D721Med (cell line): ENCODE data around the gene PEMT.

Experiments
- DNase-seq: peaks from one replicate; pipeline ENCODE4 v3.0.0; 2011; ENCODE audit warnings: low spot score; ENCODE audit not compliant: insufficient read length
- FAIRE-seq: peaks from 2 replicates; lab custom pipeline; 2011; peaks lifted over from hg19 to GRCh38; lab: Jason Lieb, UNC
- TF ChIP-seq, protein P1 (sequence below): IDR thresholded peaks from 2 replicates; pipeline ENCODE4 v1.5.1; 2012; ENCODE audit warnings: mild to moderate bottlenecking, control low read depth; ENCODE audit not compliant: insufficient read depth; ENCODE audit errors: missing control alignments

Gene PEMT

DNA sequence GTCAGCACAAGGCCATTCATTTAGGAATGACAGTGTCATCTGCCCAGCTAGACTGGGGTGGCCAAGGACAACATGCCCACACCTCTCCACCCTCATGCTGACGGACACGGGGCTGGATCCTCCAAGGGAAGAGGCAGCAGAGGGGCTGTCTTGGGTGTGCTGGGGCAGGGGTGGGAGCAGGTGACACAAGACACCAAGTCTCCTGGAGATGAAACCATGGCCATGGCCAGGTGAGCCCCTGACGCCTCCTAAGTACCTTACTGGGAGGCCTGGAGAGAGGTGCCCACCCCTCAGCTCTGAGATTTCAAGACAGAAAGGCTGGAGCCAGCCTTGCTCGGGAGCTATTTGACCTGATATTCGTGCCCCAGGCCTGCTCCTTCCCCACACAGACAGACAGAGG lies 86.4 kb downstream of the PEMT start:
- no peak for FAIRE-seq
- TF ChIP-seq, protein P1, sequence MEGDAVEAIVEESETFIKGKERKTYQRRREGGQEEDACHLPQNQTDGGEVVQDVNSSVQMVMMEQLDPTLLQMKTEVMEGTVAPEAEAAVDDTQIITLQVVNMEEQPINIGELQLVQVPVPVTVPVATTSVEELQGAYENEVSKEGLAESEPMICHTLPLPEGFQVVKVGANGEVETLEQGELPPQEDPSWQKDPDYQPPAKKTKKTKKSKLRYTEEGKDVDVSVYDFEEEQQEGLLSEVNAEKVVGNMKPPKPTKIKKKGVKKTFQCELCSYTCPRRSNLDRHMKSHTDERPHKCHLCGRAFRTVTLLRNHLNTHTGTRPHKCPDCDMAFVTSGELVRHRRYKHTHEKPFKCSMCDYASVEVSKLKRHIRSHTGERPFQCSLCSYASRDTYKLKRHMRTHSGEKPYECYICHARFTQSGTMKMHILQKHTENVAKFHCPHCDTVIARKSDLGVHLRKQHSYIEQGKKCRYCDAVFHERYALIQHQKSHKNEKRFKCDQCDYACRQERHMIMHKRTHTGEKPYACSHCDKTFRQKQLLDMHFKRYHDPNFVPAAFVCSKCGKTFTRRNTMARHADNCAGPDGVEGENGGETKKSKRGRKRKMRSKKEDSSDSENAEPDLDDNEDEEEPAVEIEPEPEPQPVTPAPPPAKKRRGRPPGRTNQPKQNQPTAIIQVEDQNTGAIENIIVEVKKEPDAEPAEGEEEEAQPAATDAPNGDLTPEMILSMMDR: no peak
- DNase-seq: no peak

DNA sequence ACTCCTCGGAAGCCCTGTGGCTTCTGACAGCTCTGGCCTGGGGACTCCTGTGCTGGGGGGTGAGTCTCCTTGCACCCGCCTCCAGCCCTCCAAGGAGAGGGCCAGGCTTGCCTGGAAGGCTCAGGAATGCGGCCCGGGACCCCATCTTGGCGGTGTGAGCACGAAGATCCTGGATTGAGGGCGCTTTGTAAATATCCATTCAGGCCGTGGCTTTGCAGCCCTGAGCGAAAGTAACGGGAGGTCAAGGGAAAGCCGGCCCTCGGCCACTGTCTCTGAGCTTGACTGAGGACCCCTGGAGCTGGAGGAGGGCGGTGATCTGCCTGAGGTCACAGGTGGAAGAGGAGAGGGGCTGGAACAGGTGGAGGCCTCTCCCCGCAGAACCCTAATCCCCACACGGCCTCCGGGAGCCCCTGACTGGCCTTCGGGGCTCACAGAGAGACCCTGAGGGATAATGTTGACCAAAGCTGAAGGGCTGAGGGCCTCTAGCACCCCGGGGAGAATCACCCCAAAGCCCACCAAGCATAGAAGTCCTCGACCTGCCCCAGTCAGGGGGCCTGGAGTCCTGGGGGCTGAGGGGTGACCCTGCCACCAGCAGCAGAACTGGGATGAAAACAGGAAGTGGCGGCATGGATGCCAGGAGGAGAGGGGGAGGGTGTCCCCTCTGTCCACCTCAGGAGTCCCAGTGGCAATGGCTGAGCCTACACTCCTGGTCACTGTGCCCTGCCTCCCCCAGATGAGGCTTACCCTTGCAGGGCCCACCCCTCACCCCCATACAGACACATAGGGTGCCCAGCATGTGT lies 87.0 kb downstream of the PEMT start:
- TF ChIP-seq, protein P1: no peak
- DNase-seq: no peak
- no peak for FAIRE-seq

DNA sequence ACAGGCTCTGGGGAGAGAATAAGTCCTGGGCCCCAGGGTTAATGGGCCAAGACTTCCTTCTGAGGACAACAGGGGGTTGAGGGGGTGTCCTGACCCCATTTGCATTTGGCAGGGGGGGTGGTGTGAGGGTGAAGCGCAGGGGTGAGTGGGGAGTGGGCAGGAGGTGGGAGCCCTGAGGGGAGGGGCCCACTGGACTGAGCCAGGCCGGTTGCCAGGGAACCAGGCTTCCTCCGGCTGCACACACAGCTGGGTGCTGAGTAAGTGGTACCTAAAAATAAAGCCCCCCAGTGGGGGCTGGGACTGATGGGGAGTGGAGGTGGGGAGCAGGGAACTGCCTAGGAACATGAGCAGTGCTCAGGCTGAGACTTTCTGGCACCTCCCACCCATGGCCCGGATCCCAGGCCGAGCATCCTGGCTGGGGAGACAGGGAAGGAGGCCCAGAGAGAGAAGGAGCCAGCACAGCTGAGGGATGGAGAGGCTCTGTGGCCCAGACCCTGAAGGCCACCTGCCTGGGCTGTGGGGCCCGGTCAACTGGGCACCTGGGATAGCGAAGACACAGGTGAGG lies 87.9 kb downstream of the PEMT start:
- FAIRE-seq (no peak), DNase-seq (no peak)
- TF ChIP-seq, protein P1: no peak

DNA sequence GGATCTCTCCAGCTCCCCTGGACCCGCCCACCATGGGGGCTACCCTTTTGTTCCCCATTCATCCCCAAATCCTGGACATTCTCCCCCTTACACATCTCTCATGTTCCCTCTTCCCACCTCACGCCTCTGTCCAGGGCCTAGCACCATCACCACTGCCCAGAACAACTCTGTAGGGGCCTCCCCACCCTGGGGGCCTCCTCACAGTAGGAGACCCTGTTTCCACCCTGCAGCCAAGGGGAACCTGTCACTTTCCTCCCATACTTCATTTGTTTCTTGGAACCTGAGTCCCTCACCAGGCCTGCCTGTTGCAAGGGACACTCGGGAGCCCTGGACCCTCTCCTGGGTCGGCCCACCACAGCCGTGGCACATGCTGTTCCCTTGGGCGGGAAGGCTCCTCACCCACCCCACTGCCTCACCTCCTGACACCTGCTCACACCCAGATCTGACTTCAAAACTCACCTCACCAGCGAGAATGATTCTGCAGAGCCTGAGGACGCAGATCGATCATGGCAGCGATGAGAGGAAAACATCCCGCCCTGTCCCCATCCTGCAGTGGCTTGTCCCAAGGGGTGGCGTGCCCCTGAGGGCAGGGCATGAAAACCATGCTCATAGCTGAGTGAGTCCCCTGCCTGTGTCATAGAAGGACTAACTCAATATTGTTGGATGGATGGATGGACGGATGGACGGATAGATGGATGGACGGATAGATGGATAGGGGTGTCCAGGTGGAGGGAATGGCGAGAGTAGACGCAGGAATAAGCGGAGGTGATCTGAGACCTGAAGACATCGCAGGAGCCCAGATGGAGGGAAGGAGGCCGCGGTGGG lies 88.6 kb downstream of the PEMT start:
- no peak for FAIRE-seq
- TF ChIP-seq, protein P1: no peak
- no peak for DNase-seq

DNA sequence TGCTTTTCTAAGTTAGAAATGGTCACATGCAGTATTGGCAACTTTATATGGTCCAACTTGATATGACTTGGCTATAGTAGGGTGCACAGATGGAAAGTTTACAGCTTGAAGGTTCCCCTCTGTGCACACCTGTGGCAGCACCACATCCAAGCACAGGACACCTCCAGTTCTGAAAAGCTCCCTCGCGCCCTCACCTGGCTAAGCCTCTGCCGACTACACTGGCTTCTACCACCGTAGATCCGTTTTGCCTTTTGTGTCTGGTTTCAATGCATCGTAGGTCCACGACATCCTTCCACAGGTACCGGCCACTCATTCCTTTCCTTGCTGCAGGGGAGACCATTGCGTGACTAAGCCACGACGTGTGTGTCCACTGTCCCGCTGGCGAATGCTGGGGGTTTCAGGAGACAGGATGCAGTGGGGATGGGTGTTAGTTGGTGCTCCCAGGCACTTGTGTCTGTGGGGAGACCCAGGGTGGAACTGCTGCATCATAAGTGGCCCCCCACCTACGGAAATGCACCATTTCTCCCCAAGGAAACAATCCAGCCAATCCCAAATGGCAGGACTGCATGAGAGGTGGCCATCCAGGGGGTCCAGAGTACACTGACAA lies 90.4 kb downstream of the PEMT start:
- TF ChIP-seq, protein P1: no peak
- DNase-seq (no peak), FAIRE-seq (no peak)

DNA sequence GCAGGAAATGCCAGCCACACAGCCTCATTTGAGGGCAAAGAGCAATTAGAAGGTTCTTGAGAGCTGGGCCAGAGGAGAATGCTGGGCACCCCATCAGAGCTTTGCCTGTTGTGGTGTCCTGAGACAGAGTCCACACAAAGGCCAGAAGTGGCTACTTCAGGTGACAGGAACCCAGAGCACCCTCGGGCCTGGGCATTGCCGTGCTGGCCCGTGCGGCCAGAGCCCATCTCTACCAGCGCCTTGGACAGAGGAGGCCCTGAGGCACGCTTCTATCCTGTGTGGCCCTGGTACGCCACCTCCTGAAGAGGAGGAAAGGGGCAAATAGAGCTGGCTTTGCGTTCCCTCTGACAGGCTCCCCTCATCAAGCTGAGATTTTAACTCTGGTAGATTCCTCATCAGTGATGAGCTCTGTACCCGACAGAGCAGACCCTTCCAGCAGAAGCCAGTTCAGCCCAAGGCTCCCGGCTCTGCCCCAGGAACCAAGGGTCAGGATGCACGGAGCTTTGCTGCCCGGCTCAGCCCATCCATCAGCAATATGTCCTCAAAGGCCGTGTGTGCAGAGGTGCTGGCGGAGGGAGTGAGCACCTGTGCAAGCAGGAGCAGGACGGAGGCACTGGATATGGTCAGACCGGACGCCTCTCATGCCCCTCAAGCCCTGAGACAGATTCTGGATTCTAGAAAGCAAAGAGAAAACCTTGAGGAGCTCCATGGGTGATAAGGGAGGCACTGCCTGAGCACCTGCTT lies 91.9 kb downstream of the PEMT start:
- FAIRE-seq: no peak
- TF ChIP-seq, protein P1: no peak
- no peak for DNase-seq
